ENCODE measurements around the gene PDE5A. TPM values are rescaled to one million over a fixed set of nuclear protein-coding genes. Genes with fewer than 3 reads are reported as not detected.
A peak's percentile ranks its signal among the peaks of the same experiment; 100 is the strongest.

Gene PDE5A
- total and polyA plus RNA-seq, 2 donors from 2014 or later, result 3.9 to 29.4 TPM

DNA sequence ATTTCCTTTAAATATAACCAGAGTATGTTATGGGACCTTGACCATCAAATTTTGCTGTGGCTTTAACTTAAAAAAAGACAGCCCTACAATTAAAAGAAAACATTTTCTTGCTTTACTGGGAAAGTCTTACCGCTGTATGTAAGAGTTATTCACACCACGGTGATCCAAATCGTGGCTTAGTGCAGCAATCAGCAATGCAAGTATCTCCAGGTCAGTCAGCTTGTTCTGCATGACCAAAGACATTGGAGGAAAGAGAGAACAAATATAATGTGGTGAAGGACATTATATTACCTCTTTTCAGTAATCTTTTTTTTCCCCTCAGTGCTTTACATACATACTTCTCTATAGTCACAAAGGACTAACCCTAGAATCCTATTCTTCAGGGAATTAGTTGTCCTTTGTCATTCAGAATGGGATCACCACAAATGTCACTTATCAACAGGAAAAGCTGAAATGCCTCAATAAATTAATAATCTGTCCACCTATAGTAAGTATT is 109.6 kb downstream of the PDE5A start:
- DNase-seq (no peak), FAIRE-seq (no peak)
- H3K4me1 ChIP-seq (ENCODE audit: control insufficient read depth in 2 of 3, insufficient read depth in 2 of 3, low read depth in 1 of 3, low read length in 3 of 3), result no peaks in the 10 kb centered on the region
- no peaks in the 10 kb centered on the region for H3K27me3 ChIP-seq (ENCODE audit: control insufficient read depth, insufficient read depth, low read length)
- H3K4me3 ChIP-seq (ENCODE audit: low read length in 3 of 3), result no peak overlapping the region
- no peaks in the 10 kb centered on the region for H3K9me3 ChIP-seq (ENCODE audit: control insufficient read depth in 2 of 3, insufficient read depth in 1 of 3, low read length in 3 of 3)
- TF ChIP-seq, protein P1, sequence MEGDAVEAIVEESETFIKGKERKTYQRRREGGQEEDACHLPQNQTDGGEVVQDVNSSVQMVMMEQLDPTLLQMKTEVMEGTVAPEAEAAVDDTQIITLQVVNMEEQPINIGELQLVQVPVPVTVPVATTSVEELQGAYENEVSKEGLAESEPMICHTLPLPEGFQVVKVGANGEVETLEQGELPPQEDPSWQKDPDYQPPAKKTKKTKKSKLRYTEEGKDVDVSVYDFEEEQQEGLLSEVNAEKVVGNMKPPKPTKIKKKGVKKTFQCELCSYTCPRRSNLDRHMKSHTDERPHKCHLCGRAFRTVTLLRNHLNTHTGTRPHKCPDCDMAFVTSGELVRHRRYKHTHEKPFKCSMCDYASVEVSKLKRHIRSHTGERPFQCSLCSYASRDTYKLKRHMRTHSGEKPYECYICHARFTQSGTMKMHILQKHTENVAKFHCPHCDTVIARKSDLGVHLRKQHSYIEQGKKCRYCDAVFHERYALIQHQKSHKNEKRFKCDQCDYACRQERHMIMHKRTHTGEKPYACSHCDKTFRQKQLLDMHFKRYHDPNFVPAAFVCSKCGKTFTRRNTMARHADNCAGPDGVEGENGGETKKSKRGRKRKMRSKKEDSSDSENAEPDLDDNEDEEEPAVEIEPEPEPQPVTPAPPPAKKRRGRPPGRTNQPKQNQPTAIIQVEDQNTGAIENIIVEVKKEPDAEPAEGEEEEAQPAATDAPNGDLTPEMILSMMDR (IDR thresholded peaks at IDR 0.05; ENCODE audit: borderline replicate concordance, extremely low read depth, insufficient read depth), result no peak
- peaks cover 0 to 8% (median 6%) of the 10 kb centered on the region in 3 donors for H3K36me3 ChIP-seq (ENCODE audit: control insufficient read depth in 2 of 3, insufficient read depth in 3 of 3, low read length in 3 of 3)
- intact Hi-C loops (cut with DNase I), result no loop called here
- H3K9ac ChIP-seq (ENCODE audit: low read length in 3 of 3), result no peak overlapping the region
- peak overlapping the region in 1 of 2 donors; percentile 40 for H3K27ac ChIP-seq (ENCODE audit: low read depth in 2 of 2, low read length in 2 of 2)

DNA sequence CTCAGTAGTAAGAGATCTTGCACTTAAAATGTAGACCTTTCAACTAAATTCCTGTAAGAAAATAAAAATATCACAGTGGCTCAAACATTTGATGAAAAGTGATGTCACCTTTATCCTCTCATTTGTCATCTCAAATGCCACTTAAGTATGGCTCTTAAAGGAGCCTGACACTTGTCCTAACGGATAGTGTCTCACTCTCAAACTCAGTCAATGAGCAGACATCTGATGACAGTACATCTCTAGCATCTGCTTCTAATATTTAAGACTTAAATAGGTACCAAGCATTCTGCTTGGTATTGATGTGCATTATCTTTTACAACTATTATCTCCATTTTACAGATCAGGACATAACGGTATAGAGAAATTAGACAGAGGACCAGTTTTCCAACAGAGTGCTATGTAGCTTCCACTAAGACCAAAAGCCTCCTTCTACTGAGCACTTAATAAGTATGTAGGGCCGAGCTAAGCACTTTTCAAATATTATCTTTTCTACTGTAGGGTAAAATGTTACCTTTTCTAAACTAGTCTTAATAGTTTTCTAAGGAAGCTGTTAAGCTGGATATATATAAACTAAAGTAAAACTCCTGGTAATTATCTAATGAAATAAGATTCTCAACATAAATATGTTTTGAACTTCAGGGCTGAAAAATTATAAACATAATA is 110.2 kb downstream of the PDE5A start:
- H3K9ac ChIP-seq (ENCODE audit: low read length in 3 of 3), result no peak overlapping the region
- intact Hi-C loops (cut with DNase I), result no loop called here
- no peaks in the 10 kb centered on the region for H3K9me3 ChIP-seq (ENCODE audit: control insufficient read depth in 2 of 3, insufficient read depth in 1 of 3, low read length in 3 of 3)
- H3K27me3 ChIP-seq (ENCODE audit: control insufficient read depth, insufficient read depth, low read length), result no peaks in the 10 kb centered on the region
- peak overlapping the region in 1 of 2 donors; percentile 29 for H3K27ac ChIP-seq (ENCODE audit: low read depth in 2 of 2, low read length in 2 of 2)
- FAIRE-seq, result no peak
- DNase-seq, result no peak
- H3K4me3 ChIP-seq (ENCODE audit: low read length in 3 of 3), result no peak overlapping the region
- peaks cover 0 to 6% (median 3%) of the 10 kb centered on the region in 3 donors for H3K36me3 ChIP-seq (ENCODE audit: control insufficient read depth in 2 of 3, insufficient read depth in 3 of 3, low read length in 3 of 3)
- H3K4me1 ChIP-seq (ENCODE audit: control insufficient read depth in 2 of 3, insufficient read depth in 2 of 3, low read depth in 1 of 3, low read length in 3 of 3), result no peaks in the 10 kb centered on the region
- TF ChIP-seq, protein P1 (IDR thresholded peaks at IDR 0.05; ENCODE audit: borderline replicate concordance, extremely low read depth, insufficient read depth), result no peak

DNA sequence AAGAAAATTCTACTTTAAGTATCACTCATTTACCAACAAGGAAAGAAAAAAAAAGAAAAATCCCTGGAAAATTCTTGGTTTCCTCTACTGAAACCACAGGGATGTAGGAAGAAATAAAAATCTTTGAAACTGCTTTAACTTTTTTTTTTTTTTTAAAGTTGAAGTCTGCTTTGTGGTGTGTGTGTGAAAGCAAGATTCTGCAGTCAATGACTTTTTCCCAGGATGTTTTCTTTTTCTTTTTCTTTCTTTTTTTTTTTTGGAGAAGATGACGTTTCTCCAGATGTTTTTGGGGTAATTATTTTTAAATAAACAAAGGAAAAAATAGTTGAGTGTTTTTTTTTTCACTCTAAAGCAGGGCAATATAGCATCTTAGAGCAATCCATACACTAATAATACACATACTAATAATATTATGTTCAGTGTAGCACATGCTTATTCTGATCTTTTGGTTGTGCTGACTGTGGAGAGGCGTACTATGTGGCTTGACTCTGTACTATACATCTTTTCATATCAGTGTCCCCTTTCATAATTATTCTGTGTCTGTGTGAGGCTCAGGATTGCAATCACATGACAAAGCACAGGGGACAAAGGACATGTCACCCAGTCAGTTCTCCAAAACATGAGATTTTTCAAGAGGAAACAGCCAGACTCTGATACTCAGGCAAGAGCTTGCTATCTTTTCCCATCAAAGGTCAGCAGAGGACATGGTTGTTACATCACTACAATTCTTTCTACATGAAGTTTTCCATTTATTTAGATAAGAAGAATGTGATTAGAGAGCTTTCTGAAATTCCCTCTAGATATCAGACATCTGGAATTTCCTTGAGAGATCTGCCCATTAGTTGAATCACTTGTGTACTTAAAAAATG is 111.0 kb downstream of the PDE5A start:
- intact Hi-C loops (cut with DNase I), result no loop called here
- FAIRE-seq, result no peak
- Histone ChIP-seq H3K27me3 (ENCODE audit: control insufficient read depth, insufficient read depth, low read length) (no peaks in the 10 kb centered on the region), H3K4me1 (ENCODE audit: control insufficient read depth in 2 of 3, insufficient read depth in 2 of 3, low read depth in 1 of 3, low read length in 3 of 3) (no peaks in the 10 kb centered on the region), H3K36me3 (ENCODE audit: control insufficient read depth in 2 of 3, insufficient read depth in 3 of 3, low read length in 3 of 3) (peaks cover under 1 to 7% (median 6%) of the 10 kb centered on the region in 3 donors), H3K27ac (ENCODE audit: low read depth in 2 of 2, low read length in 2 of 2) (peak overlapping the region in 1 of 2 donors; percentile 52), H3K9ac (ENCODE audit: low read length in 3 of 3) (no peak overlapping the region), H3K4me3 (ENCODE audit: low read length in 3 of 3) (no peak overlapping the region), H3K9me3 (ENCODE audit: control insufficient read depth in 2 of 3, insufficient read depth in 1 of 3, low read length in 3 of 3) (no peaks in the 10 kb centered on the region)
- DNase-seq, result peak in 1 of 5 donors; percentile 29
- TF ChIP-seq, protein P1 (IDR thresholded peaks at IDR 0.05; ENCODE audit: borderline replicate concordance, extremely low read depth, insufficient read depth), result no peak

All from kidney (tissue), 14 donors.